GM12891 (cell line): Measurements from ENCODE around the gene SRP68.

Experiments
- POLR2A ChIP-seq: IDR thresholded peaks from 2 replicates; pipeline ENCODE4 v1.6.1; 2011; ENCODE audit warnings: low read depth, low read length, control low read depth
- POLR2AphosphoS5 ChIP-seq: IDR thresholded peaks from 2 replicates; pipeline ENCODE4 v1.6.1; 2011; ENCODE audit warnings: low read depth, low read length, control low read depth
- SPI1 ChIP-seq: IDR thresholded peaks from 2 replicates; pipeline ENCODE4 v1.6.1; 2011; ENCODE audit warnings: low read depth, low read length, control low read depth
- TAF1 ChIP-seq: IDR thresholded peaks from 2 replicates; pipeline ENCODE4 v1.6.1; 2011; ENCODE audit warnings: low read depth, low read length, control low read depth

- TF ChIP-seq POLR2A (no peak), POLR2AphosphoS5 (no peak), SPI1 (no peak), TAF1 (no peak)
These were observed 54.6 kb downstream of the SRP68 start for GRCh38 chr17:76017481-76018339.
